ENCODE results near the gene CNTN1.

CNTN1 gene

GRCh38 chr12:40691913-40692764 lies at the start of gene CNTN1:
Gene CNTN1 (plus strand): TSS chr12:40692439.
- DNase-seq (ENCODE audit: low spot score), result no peak
- no peak for FAIRE-seq

- DNase-seq (ENCODE audit: low spot score), result no peak
- FAIRE-seq, result no peak
Observed at GRCh38 chr12:40643506-40643905, 48.7 kb upstream of the CNTN1 start.

GRCh38 chr12:40643976-40644375 lies 48.3 kb upstream of the CNTN1 start:
- FAIRE-seq (no peak), DNase-seq (ENCODE audit: low spot score) (no peak)

- FAIRE-seq, result no peak
- no peak for DNase-seq (ENCODE audit: low spot score)
Observed at GRCh38 chr12:40644708-40645107, 47.5 kb upstream of the CNTN1 start.

GRCh38 chr12:40645361-40645760 lies 46.9 kb upstream of the CNTN1 start:
- no peak for FAIRE-seq
- DNase-seq (ENCODE audit: low spot score), result no peak

GRCh38 chr12:40646456-40646855 lies 45.8 kb upstream of the CNTN1 start:
- FAIRE-seq (no peak), DNase-seq (ENCODE audit: low spot score) (no peak)

- DNase-seq (ENCODE audit: low spot score) (no peak), FAIRE-seq (no peak)
Observed at GRCh38 chr12:40646911-40647310, 45.3 kb upstream of the CNTN1 start.

- DNase-seq (ENCODE audit: low spot score) (no peak), FAIRE-seq (no peak)
Observed at GRCh38 chr12:40647651-40648050, 44.6 kb upstream of the CNTN1 start.

GRCh38 chr12:40648519-40648918 lies 43.7 kb upstream of the CNTN1 start:
- no peak for DNase-seq (ENCODE audit: low spot score)
- FAIRE-seq, result no peak

- DNase-seq (ENCODE audit: low spot score), result no peak
- no peak for FAIRE-seq
Observed at GRCh38 chr12:40650038-40650704, 42.1 kb upstream of the CNTN1 start.

- no peak for DNase-seq (ENCODE audit: low spot score)
- no peak for FAIRE-seq
Observed at GRCh38 chr12:40655451-40655850, 36.8 kb upstream of the CNTN1 start.

- DNase-seq (ENCODE audit: low spot score), result no peak
- FAIRE-seq, result no peak
Observed at GRCh38 chr12:40662366-40662765, 29.9 kb upstream of the CNTN1 start.

- no peak for DNase-seq (ENCODE audit: low spot score)
- FAIRE-seq, result no peak
Observed at GRCh38 chr12:40663781-40664180, 28.5 kb upstream of the CNTN1 start.

- FAIRE-seq, result no peak
- DNase-seq (ENCODE audit: low spot score), result no peak
Observed at GRCh38 chr12:40668099-40668529, 24.1 kb upstream of the CNTN1 start.

GRCh38 chr12:40672741-40673271 lies 19.4 kb upstream of the CNTN1 start:
- DNase-seq (ENCODE audit: low spot score) (no peak), FAIRE-seq (no peak)

GRCh38 chr12:40681148-40681547 lies 11.1 kb upstream of the CNTN1 start:
- DNase-seq (ENCODE audit: low spot score) (no peak), FAIRE-seq (no peak)

GRCh38 chr12:40684986-40685385 lies 7.3 kb upstream of the CNTN1 start:
- no peak for DNase-seq (ENCODE audit: low spot score)
- FAIRE-seq, result no peak

- DNase-seq (ENCODE audit: low spot score) (no peak), FAIRE-seq (no peak)
Observed at GRCh38 chr12:40688085-40688725, 4.0 kb upstream of the CNTN1 start.

- DNase-seq (ENCODE audit: low spot score) (no peak), FAIRE-seq (no peak)
Observed at GRCh38 chr12:40689576-40689975, 2.7 kb upstream of the CNTN1 start.

- DNase-seq (ENCODE audit: low spot score) (no peak), FAIRE-seq (no peak)
Observed at GRCh38 chr12:40692765-40693206, 547 bp downstream of the CNTN1 start.

- FAIRE-seq, result no peak
- no peak for DNase-seq (ENCODE audit: low spot score)
Observed at GRCh38 chr12:40693207-40693821, 1.1 kb downstream of the CNTN1 start.
